LNCaP clone FGC (cell line): ENCODE data around the gene MUS81.

Experiments used
- DNase-seq: peaks from one replicate; pipeline ENCODE4 v3.0.0-alpha.2; 2011; ENCODE audit warnings: low read depth
- H3K4me3 ChIP-seq: 2 replicates; pipeline ENCODE4 v1.5.1; 2011; ENCODE audit warnings: mild to moderate bottlenecking, low read depth, low read length, control low read depth
- TF ChIP-seq, protein P1 (sequence below): IDR thresholded peaks from 2 replicates; pipeline ENCODE4 v1.5.1; 2012; ENCODE audit warnings: mild to moderate bottlenecking; ENCODE audit not compliant: control insufficient read depth, insufficient read depth; ENCODE audit errors: extremely low read depth

The MUS81 gene

DNA sequence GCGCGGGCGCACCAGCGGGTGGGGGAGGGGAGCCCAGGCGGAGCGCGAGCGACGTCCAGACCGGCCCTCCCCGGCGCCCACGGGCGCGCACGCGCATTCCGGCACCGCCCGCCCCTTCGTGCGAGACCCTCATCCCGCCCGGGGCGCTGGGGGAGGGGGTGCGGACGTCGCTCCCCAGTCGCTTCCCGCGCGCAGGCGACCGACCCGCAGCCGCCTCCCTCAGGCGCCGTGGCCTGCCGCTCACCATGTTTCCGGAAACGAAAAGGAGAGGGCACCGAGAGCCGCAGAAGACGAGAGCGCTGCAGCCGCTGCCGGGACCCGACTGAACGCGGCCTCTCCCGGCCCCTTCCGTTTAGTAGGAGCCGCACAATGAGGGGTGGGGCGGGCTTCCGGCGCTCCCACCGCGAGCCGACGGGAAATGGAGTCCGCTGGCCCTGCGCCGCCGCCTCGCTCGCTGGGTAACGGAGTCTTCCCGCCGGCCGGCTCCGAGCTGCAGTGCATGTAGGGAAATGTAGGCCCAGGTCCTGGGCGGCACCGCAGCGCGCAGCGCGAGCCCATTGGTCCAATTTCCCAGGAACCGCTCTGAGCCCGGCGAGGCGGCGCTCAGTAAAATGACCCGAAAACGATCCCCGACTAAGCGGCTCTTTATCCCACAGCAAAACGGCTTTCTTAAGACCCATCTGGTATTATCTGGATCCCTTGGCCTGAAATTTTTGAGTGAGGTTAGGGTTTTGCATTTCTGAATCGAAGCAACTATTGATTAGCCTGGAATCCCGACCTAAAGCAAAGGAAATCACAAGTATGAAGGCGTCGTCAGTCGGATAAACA lies 2.2 kb upstream of the MUS81 start, which contains the start of gene CFL1:
Gene CFL1, minus strand, starts transcription at position 328 of the 828 bp plus-strand sequence. Its CDS starts 81 bp downstream, at position 247.
- peak; percentile 93 for DNase-seq
- TF ChIP-seq, protein P1, sequence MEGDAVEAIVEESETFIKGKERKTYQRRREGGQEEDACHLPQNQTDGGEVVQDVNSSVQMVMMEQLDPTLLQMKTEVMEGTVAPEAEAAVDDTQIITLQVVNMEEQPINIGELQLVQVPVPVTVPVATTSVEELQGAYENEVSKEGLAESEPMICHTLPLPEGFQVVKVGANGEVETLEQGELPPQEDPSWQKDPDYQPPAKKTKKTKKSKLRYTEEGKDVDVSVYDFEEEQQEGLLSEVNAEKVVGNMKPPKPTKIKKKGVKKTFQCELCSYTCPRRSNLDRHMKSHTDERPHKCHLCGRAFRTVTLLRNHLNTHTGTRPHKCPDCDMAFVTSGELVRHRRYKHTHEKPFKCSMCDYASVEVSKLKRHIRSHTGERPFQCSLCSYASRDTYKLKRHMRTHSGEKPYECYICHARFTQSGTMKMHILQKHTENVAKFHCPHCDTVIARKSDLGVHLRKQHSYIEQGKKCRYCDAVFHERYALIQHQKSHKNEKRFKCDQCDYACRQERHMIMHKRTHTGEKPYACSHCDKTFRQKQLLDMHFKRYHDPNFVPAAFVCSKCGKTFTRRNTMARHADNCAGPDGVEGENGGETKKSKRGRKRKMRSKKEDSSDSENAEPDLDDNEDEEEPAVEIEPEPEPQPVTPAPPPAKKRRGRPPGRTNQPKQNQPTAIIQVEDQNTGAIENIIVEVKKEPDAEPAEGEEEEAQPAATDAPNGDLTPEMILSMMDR: no peak
- H3K4me3 ChIP-seq: peak within 1 kb of the TSS; percentile 93

DNA sequence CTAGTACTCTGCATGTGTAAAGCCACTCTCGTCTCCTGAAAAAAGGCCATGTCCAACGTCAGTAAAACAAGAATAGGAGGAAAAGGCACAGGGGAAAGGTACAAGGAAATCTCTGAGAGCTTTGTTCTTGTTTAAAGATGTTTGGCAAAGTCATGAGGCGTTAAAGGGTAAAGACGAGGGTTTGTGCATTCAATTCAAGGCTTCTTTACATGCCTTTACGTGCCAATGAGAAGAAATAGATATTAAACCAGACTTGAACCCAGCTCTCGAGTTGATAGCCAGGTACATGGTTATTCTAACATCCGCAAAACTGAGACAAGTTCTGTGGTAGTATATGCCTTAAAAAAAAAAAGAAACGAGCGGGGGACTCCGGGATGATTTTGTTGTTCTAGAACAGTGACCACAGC lies 1.5 kb upstream of the MUS81 start:
- TF ChIP-seq, protein P1: no peak
- peak overlapping the region; percentile 93 for H3K4me3 ChIP-seq
- DNase-seq: no peak

DNA sequence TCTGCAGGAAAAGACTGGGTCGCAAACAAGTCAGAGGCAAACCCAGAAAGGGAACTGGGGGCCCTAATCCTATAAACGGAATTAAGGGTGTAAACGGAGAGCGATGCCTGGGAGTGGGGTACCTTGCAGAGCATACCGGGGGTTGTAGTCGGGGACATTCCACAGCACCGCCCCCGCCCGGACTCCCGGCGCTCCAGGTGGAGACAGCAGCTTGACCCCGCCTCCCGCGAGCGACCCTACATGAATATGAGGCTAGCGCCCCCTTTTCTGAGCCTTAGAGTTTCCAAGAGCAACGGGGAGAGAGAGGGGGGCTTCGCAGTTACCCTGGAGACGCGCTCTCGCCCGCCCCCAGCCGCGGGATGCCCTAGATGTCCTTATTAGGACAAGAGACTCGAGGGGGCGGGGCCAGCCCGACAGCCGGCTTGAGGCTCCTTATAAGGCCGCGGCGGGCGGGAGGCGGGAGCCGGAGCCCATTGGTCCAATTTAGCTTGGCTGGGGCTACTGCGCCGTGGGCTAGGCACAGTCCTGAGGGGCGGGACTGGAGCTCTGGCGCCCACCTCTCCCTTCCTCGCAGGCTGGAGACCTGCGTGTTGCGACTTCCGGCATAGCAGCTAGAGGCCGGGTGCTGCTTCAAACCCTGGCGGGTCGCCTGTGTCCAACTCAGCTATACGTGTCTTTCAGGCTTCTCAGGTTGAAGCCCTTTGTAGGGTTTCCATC lies 980 bp upstream of the MUS81 start:
- peak overlapping the region; percentile 93 for H3K4me3 ChIP-seq
- TF ChIP-seq, protein P1: no peak
- peak; percentile 93 for DNase-seq

DNA sequence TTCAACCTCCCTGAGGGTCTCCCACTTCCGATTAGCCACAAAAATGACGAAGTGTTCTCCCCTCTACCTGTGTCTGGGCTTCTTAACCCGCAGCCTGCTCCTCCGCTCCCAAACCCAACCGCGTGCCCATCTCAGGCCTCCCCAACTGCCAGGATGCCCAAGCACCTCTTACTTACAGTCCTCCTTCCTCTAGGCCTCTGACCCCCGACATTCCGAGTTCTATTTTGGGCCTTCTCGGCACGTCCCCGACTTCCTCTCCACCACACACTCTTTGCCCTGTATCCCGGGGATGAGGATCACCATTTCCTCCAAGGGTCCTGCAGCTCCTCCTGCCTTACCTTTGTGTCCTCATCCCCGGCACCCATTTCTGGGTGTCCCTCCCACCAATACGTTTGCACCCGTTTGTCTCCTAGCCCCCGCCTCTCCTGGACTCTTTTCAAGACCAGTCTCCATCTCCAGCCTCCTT lies 388 bp upstream of the MUS81 start:
- no peak for DNase-seq
- TF ChIP-seq, protein P1: no peak
- peak overlapping the region; percentile 93 for H3K4me3 ChIP-seq

DNA sequence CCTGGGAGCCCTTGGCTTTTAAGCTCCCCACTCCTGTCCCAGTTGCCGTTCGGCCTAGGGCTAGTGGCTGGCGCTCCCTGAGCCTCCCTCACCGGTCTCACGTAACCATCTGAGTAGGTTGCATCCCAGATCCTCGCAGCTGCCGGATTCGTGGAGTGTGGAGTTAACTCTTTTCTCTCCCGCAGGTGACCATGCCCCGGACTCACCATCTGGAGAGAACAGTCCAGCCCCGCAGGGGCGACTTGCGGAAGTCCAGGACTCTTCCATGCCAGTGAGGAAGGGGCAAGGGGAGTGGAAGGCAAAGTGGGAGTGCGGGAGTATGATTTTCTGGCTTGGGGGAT lies 902 bp downstream of the MUS81 start:
- TF ChIP-seq, protein P1: no peak
- peak overlapping the region; percentile 93 for H3K4me3 ChIP-seq
- DNase-seq: no peak

DNA sequence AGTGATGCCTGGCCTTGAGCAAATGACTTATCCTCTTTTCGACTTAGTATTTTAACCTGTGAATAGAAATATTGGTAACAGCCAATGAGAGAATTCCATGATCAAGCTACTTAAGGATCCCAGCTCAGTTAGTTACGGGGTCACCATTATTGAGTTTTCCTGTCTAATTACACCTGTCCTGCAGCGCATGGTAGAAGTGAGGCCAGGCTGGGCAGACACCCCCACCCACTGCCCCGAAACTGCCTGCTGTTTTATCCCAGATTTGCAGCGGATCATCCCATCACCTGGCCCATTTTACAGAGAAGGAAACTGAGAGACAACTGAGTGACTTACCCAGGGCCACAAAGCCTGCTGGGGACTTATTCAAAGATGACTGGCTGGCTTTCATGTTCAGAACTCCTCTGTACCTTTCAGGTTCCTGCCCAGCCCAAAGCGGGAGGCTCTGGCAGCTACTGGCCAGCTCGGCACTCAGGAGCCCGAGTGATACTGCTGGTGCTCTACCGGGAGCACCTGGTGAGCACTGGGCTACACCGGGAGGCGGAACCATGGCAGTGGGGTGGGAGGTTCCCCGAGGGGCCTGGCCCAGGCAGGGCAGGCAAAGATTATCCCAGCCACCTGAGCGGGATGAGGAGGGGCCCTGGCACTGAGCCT lies 1.4 kb downstream of the MUS81 start:
- TF ChIP-seq, protein P1: no peak

More for the DNA sequence above, 1.4 kb downstream of the MUS81 start:
- no peak for DNase-seq
- H3K4me3 ChIP-seq: peak overlapping the region; percentile 93
